ENCODE data around the gene MYCBPAP.

MYCBPAP gene

GRCh38 chr17:50539762-50540559 is 31.7 kb downstream of the MYCBPAP start:
- no peak for DNase-seq (ENCODE audit: low spot score)

GRCh38 chr17:50540560-50541401 is 32.5 kb downstream of the MYCBPAP start:
- DNase-seq (ENCODE audit: low spot score): no peak

DNA sequence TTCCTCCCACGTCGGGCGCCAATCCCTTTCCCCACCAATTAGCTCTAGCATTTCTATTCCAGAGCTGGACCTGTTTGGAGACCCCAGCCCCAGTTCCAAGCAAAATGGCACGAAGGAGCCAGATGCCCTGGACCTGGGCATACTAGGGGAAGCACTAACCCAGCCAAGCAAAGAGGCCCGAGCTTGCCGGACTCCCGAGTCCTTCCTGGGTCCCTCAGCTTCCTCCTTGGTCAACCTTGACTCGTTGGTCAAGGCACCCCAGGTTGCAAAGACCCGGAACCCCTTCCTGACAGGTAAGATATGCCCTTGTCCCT is 33.1 kb downstream of the MYCBPAP start:
- DNase-seq (ENCODE audit: low spot score): no peak

- DNase-seq (ENCODE audit: low spot score): peak; percentile 99
These were observed 33.8 kb downstream of the MYCBPAP start for GRCh38 chr17:50541716-50542688.

DNA sequence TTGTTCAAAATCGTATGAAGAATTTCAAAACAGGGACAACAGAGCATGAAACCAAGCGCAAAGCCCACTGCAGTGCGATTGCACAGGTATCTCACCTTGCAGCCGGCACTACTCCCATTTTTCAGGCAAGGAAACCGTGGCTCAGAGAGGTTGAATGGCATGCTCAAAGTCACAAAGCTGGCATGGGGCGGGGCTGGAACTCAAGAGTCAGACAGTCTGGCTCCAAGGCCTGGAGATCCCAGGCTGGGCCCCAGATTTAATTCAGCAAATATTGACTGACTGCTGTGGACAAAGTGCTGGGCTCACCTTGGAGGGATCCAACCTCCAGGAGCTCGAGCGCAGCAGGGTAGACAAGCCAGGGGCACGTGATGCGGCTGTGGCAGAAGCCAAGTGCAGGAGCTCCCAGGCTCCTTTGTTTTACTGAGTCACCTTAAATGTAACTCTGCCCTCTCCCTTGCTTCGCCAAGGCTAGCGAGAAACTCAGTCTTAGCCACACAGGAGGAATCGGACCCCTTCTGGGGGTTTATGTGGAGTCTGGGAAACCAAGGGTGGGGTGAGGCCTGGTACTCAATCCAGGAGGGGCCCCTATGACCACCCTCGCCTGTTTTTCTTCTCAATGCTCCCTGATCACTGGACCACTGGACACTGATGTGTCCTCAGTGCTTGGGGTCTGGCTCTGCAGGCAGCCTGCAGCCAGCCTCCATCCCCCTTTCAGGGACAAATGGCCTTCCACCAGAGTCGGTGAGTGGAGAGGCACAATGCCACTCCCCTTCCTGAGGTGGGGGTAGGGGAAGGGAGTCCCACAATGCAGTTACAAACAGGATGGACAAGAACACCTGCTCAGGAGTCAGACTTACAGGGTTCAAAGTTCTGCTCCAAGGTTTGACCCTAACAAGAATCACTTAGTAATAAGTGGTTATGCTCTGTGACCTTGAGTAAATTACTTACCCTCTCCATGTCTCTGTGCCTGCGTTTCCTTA is 34.8 kb downstream of the MYCBPAP start:
- DNase-seq (ENCODE audit: low spot score): no peak

DNA sequence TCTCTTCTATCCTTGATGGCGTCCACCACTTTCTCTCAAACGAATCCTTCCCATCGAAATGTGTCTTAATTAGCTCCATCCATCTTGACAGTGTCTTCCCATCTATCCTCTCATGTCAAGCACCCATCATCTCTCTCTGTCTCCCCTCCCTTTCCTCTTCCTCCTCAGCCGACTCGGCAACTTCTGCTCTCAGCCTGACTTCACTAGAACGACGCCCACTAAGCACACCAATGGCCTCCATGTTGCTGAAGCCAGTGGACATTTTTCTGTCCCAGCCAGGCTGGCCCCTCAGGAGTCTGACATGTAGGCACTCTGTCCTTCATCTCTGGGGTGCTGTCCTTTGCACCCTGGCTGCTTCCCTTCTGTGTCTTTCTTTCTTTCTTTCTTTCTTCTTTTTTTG is 36.3 kb downstream of the MYCBPAP start:
- no peak for DNase-seq (ENCODE audit: low spot score)

DNA sequence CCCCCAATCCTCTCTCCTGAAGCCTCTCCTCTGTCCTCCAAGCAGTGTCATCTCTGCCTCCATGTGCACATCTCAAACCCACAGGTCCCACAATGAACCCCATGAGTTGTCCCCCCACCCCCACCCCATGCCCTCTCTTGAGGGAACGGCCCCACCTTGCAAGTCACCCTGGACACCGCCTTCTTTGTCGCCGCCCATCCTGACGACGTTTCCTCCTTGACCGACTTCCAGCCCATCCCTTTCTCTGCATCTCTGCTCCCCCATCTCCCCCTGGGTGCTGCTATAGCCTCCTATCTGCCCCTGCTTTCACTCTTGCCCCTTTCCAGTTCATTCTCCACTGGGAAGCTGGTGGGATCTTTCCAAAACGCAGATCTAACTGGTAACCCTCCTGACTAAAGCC is 37.1 kb downstream of the MYCBPAP start:
- no peak for DNase-seq (ENCODE audit: low spot score)

DNA sequence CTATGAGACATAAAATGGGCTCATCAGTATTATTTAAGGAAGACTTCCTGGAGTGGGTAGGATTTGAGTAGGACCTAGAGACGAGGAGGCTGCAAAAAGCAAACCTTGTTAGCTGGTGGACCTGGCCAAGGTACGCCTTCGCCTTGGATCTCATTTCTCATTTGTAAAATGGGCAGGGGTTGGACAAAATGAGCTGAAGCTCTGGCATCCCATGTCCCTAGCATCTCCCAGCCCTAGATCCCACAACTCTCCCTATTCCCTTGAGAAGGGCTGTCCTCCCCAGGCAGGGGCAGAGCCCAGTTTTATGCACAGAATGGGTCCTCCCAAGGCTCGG is 38.4 kb downstream of the MYCBPAP start:
- DNase-seq (ENCODE audit: low spot score): no peak

DNA sequence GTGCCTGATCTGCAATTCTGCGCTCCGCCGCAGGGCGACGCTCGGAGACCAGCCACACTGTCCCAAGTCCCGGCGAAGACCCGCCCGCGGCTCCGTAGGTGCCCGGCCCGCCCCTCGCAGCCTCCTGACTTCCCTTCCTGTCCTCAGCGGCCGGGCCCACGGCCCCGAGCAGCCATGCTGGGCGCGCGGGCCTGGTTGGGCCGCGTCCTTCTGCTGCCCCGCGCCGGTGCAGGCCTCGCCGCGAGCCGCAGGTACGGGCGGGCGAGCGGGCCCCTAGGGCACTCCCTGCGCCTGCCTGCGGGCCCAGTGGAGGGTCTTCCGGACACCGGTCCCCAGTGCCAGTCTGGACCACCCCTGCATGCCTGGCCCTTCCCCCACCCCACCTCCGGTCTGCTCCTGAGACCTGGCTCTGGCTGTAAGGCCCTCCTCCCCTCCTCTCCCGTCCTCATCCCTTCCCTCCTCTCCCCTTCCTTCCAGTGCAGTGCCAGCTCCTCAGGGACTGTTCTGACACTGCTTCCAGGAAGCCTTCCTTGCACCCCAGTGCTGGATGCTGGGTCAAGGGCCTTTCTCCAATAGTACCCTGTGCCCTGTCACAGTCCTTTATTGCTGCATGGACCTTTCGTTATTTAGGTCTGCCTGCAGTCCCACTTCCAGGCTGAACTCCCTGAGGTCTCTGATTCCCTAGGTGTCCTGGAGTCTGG is 38.9 kb downstream of the MYCBPAP start, which contains the start of gene SPATA20:
TSS of gene SPATA20 (plus strand) at position 140 of the 701 bp plus-strand sequence. CDS start at position 175, 35 bp downstream.
- DNase-seq (ENCODE audit: low spot score): peak; percentile 92

- DNase-seq (ENCODE audit: low spot score): no peak
These were observed 39.5 kb downstream of the MYCBPAP start for GRCh38 chr17:50547736-50548083.

DNA sequence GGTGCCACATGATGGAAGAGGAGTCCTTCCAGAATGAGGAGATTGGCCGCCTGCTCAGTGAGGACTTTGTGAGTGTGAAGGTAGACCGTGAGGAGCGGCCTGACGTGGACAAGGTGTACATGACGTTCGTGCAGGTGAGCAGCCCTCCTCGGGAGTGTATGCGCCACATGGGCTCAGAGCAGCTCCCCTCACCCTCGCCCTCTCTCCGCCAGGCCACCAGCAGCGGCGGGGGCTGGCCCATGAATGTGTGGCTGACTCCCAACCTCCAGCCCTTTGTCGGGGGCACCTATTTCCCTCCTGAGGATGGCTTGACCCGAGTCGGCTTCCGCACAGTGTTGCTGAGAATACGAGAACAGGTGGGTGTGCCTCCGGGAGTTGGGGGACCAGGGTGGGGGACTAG is 40.6 kb downstream of the MYCBPAP start:
- DNase-seq (ENCODE audit: low spot score): no peak

DNA sequence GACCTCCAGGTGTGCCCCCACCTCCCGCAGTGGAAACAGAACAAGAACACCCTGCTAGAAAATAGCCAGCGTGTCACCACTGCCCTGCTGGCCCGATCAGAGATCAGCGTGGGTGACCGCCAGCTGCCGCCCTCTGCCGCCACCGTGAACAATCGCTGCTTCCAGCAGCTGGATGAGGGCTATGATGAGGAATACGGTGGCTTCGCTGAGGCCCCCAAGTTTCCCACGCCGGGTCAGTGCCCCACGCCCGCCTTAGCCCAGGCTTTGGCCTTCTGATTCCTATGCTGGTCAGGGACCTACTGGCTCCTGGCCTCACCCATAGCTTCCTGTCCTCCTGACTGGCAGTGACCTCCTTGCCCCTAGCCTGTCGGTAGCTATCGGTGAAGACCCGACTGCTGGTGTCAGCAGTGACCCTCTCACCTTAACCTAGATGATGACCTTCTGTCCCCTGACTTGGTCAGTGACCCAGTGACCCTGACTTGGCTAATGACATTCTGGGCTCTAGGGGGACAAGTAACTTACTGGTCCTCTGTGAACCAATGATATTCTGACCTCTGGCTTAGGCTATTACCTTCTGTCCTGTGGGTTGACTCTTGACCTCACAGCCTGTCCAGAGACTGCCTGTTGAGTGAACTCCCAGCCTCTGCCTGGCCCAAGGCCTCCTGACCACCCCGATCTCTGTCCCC is 41.2 kb downstream of the MYCBPAP start:
- DNase-seq (ENCODE audit: low spot score): no peak

DNA sequence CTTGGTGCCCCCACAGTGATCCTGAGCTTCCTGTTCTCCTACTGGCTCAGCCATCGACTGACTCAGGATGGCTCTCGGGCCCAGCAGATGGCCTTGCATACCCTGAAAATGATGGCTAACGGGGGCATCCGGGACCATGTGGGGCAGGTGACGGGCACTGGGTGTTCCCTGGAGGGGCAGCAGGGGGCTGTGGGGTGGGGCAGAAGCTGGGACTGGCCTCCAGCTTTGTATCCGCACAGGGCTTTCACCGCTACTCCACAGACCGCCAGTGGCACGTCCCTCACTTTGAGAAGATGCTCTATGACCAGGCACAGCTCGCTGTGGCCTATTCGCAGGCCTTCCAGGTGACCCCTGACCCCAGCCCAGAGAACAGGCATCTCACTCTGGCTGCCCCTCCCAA is 41.7 kb downstream of the MYCBPAP start:
- no peak for DNase-seq (ENCODE audit: low spot score)

DNA sequence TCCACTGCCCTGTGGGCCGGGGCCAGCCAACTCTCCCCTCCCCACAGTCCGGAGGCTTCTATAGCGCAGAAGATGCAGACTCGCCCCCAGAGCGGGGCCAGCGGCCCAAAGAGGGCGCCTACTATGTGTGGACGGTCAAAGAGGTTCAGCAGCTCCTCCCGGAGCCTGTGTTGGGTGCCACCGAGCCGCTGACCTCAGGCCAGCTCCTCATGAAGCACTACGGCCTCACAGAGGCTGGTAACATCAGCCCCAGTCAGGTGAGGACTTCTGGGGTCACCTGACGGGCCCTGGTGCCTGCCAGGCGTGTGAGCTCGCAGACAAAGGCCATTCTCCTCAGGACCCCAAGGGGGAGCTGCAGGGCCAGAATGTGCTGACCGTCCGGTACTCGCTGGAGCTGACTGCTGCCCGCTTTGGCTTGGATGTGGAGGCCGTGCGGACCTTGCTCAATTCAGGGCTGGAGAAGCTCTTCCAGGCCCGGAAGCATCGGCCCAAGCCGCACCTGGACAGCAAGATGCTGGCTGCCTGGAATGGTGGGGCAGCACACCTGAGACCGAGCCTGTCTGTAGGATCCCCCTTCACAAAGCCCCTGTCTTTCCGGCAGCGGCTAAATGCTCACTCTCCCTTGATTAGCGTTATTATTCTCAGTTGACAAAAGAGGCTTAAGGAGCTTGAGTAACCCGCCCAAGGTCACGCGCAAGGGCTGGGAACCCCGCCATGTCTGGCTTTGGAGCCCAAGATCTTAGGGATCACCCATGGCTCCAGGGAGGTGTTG is 42.6 kb downstream of the MYCBPAP start:
- peak; percentile 84 for DNase-seq (ENCODE audit: low spot score)

GRCh38 chr17:50551433-50551815 is 43.2 kb downstream of the MYCBPAP start:
- no peak for DNase-seq (ENCODE audit: low spot score)

GRCh38 chr17:50551884-50552283 is 43.6 kb downstream of the MYCBPAP start:
- DNase-seq (ENCODE audit: low spot score): no peak

GRCh38 chr17:50554201-50554600 is 46.0 kb downstream of the MYCBPAP start:
- DNase-seq (ENCODE audit: low spot score): no peak

- no peak for DNase-seq (ENCODE audit: low spot score)
These were observed 48.6 kb downstream of the MYCBPAP start for GRCh38 chr17:50556803-50557202.

DNA sequence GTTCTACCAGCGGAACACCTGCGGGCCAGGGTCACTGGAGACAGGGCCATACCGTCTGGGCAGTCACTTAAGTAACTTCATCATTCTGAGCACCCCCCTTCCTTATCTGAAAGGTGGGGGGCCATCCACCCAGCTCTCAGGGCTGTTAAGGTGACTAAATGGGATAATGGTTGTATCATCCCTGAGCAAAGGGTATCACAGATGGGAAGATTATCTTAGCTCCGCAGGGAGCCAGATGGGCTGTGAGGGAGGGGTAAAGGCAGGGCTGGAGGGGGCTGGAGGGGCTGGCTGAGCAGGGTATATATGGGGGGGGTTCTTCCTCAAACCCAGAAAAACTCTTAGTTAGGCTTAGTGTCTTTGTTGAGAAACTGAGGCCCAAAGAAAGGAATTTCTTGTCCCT is 49.4 kb downstream of the MYCBPAP start:
- DNase-seq (ENCODE audit: low spot score): no peak

Measured in hepatic stellate cell (primary cell).